Mucosa of descending colon (tissue), 3 donors: ENCODE results near the gene TBRG1. TPM values are rescaled to one million over a fixed set of nuclear protein-coding genes. Genes with fewer than 3 reads are reported as not detected.

Source experiments
- ATAC-seq: fragments of 200-7000 bp; cut with Tn5 transposase; one replicate; pipeline ENCODE4 v1.9.1; 2020; ENCODE audit warnings: mild to moderate bottlenecking, moderate library complexity
- DNase-seq, 3 donors: peaks; one replicate each; pipeline ENCODE4 v3.0.0-alpha.2; 2020
- H3K36me3 ChIP-seq: fragments of 200-600 bp; one replicate; pipeline ENCODE4 v1.8.0; 2021; ENCODE audit warnings: low read depth, mild to moderate bottlenecking
- H3K4me1 ChIP-seq: fragments of 200-600 bp; one replicate; pipeline ENCODE4 v1.8.0; 2021; ENCODE audit warnings: low read depth, mild to moderate bottlenecking
- H3K4me3 ChIP-seq: fragments of 200-600 bp; one replicate; pipeline ENCODE4 v1.8.0; 2021; ENCODE audit warnings: mild to moderate bottlenecking
- H3K9me3 ChIP-seq: fragments of 200-600 bp; one replicate; pipeline ENCODE4 v1.8.0; 2021; ENCODE audit warnings: mild to moderate bottlenecking
- intact Hi-C, 2 donors: fragments of 100-400 bp; cut with DNase I in 1 of 2; cut with micrococcal nuclease in 1 of 2; formaldehyde crosslinking; loops; one replicate each; pipeline versions ENCODE4 v1.11.0 to v1.11.1; 2022; cut with DNase I, micrococcal nuclease
- total RNA-seq, 3 donors: library from RNA; stranded (reverse); fragmentation: NEBNext Ultra II Directional in 2 of 3; extraction: Animal tissue kit (Norgen Biotek cat#: 25700) in 2 of 3; gene quantifications; one replicate each; pipeline versions ENCODE4 v1.2.1 to v1.2.4, GENCODE V29; 2021 to 2023
- TF ChIP-seq, protein P1 (sequence below): fragments of 200-600 bp; IDR thresholded peaks from one replicate; pipeline ENCODE4 v1.8.0; 2022; ENCODE audit warnings: antibody characterized with exemption, mild to moderate bottlenecking
- donor health status: DM: no; HTN: no; CAD: no; lungs with moderate emphysema.
- donor health status: DM: no; HTN: no; CAD: no.
- donor health status: DM: no; HTN: yes; CAD: no.

TBRG1 gene
- total RNA-seq, 3 donors from 2014 or later = 26.6 to 45.8 (median 41.8) TPM

DNA sequence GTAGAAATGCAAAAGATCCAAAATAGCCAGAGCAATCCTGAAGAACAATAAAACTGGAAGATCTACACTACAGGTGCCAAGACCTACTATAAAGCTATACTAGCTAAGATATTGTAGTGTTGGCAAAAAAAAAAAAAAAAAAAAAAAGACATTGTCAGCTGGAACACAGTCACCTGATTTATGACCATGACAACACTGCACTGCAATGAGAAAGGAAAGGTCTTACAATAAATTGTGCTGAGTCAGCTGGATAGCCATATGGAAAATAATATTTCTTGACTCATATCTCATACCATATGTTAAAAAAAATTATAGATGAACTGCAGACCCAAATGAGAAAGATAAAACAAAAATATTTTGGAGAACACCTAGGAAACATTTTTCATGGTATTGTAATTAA lies 14.5 kb upstream of the TBRG1 start:
- H3K36me3 ChIP-seq = no peaks in the 10 kb centered on the region
- TF ChIP-seq, protein P1, sequence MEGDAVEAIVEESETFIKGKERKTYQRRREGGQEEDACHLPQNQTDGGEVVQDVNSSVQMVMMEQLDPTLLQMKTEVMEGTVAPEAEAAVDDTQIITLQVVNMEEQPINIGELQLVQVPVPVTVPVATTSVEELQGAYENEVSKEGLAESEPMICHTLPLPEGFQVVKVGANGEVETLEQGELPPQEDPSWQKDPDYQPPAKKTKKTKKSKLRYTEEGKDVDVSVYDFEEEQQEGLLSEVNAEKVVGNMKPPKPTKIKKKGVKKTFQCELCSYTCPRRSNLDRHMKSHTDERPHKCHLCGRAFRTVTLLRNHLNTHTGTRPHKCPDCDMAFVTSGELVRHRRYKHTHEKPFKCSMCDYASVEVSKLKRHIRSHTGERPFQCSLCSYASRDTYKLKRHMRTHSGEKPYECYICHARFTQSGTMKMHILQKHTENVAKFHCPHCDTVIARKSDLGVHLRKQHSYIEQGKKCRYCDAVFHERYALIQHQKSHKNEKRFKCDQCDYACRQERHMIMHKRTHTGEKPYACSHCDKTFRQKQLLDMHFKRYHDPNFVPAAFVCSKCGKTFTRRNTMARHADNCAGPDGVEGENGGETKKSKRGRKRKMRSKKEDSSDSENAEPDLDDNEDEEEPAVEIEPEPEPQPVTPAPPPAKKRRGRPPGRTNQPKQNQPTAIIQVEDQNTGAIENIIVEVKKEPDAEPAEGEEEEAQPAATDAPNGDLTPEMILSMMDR = no peak
- H3K4me3 ChIP-seq = no peak overlapping the region
- intact Hi-C loops = no loop called here
- DNase-seq (no peak), ATAC-seq (peak; percentile 63)
- no peaks in the 10 kb centered on the region for H3K9me3 ChIP-seq
- no peaks in the 10 kb centered on the region for H3K4me1 ChIP-seq

DNA sequence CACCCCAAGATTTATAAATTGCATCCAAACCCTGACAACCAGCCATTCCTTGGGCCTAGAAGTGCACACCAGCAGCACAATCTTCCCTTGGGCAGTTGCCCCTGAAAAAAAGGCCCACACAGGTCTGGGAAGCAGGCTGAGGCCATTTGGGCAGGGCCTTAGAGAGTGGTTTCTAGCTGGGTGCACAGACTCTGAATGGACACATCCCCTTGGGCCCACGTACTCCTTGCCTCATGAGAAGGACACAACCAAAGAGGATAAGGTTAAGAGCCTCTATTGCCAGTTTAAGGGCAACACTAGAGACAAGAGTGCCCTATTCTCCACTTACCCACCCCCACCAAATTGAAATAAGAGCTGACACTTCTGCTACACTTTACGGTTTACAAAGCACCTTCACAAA lies 12.4 kb upstream of the TBRG1 start:
- H3K4me3 ChIP-seq = no peak overlapping the region
- intact Hi-C loops = no loop called here

DNA sequence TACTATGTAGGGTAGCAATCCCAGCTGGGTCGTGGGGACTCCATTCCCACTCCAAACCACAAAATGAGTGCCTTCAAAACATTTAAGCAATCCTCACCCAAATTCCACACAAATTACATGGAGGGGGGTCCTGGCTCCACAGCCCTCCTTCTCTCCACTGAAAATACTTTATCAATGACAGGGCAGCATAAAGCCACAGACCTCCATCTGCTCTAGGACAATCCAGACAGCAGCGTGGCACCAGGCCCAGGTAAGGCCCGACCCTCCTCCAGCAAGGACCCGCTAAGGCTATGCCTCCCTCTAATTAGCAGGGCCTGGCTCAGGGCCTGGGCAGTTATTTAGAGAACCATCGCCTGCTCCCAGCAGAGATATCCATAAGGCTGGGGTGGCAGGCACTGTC lies 11.6 kb upstream of the TBRG1 start, which contains the start of gene PANX3:
Gene PANX3, plus strand, starts transcription at position 365 of the 400 bp plus-strand sequence. CDS start 129 bp downstream, outside the sequence.
- Histone ChIP-seq H3K4me3 (no peak within 1 kb of the TSS), H3K4me1 (no peaks in the 10 kb centered on the region), H3K36me3 (no peaks in the 10 kb centered on the region), H3K9me3 (no peaks in the 10 kb centered on the region)
- DNase-seq = no peak
- intact Hi-C loops = no loop called here
- TF ChIP-seq, protein P1 = no peak
- ATAC-seq = no peak

More for the DNA sequence above, 12.4 kb upstream of the TBRG1 start:
- Histone ChIP-seq H3K9me3 (no peaks in the 10 kb centered on the region), H3K4me1 (no peaks in the 10 kb centered on the region), H3K36me3 (no peaks in the 10 kb centered on the region)
- DNase-seq (no peak), ATAC-seq (no peak)
- TF ChIP-seq, protein P1 = no peak

- TF ChIP-seq, protein P1 = no peak
- no peak overlapping the region for H3K4me3 ChIP-seq
- ATAC-seq (no peak), DNase-seq (no peak)
- H3K9me3 ChIP-seq = no peaks in the 10 kb centered on the region
- intact Hi-C loops = no loop called here
- H3K4me1 ChIP-seq = no peaks in the 10 kb centered on the region
- no peaks in the 10 kb centered on the region for H3K36me3 ChIP-seq
These were observed 10.6 kb upstream of the TBRG1 start for GRCh38 chr11:124612045-124612444.

- Histone ChIP-seq H3K4me1 (no peaks in the 10 kb centered on the region), H3K36me3 (no peaks in the 10 kb centered on the region), H3K4me3 (no peak overlapping the region), H3K9me3 (no peaks in the 10 kb centered on the region)
- TF ChIP-seq, protein P1 = no peak
- intact Hi-C loops = no loop called here
- no peak for DNase-seq
- ATAC-seq = no peak
These were observed 10.0 kb upstream of the TBRG1 start for GRCh38 chr11:124612567-124613246.

- H3K9me3 ChIP-seq = no peaks in the 10 kb centered on the region
- TF ChIP-seq, protein P1 = no peak
- no peaks in the 10 kb centered on the region for H3K36me3 ChIP-seq
- DNase-seq (no peak), ATAC-seq (no peak)
- intact Hi-C loops = no loop called here
- H3K4me3 ChIP-seq = no peak overlapping the region
- peaks cover 6% of the 10 kb centered on the region for H3K4me1 ChIP-seq
These were observed 3.8 kb upstream of the TBRG1 start for GRCh38 chr11:124618863-124619262.
